CD4-positive, CD25-positive, alpha-beta regulatory T cell (primary cell): ENCODE results near the gene GDF11. TPM values are rescaled to one million over a fixed set of nuclear protein-coding genes. Genes with fewer than 3 reads are reported as not detected.

Source experiments
- ATAC-seq, 2 donors: fragments of 150-1000 bp; cut with Tn5 transposase; one replicate each; pipeline ENCODE4 v1.10.0; 2021; ENCODE audit warnings: low read depth in 2 of 2, moderate number of reproducible peaks in 2 of 2, moderate library complexity in 1 of 2
- DNase-seq, 3 donors: peaks; one replicate each; pipeline versions ENCODE4 v3.0.0 to v3.0.0-alpha.2; 2012 to 2022; ENCODE audit warnings: mixed read lengths in 1 of 3
- H3K27ac ChIP-seq: one replicate; pipeline ENCODE4 v1.7.0; 2013; ENCODE audit warnings: mild to moderate bottlenecking, low read length; ENCODE audit not compliant: insufficient read depth, poor library complexity, severe bottlenecking
- H3K27me3 ChIP-seq: one replicate; pipeline ENCODE4 v1.7.0; 2013; ENCODE audit warnings: low read length; ENCODE audit not compliant: control insufficient read depth, insufficient read depth
- H3K36me3 ChIP-seq: one replicate; pipeline ENCODE4 v1.7.0; 2013; ENCODE audit warnings: mild to moderate bottlenecking, low read length, moderate library complexity; ENCODE audit not compliant: control insufficient read depth, insufficient read depth
- H3K4me1 ChIP-seq: 2 replicates; pipeline ENCODE4 v1.7.0; 2013; ENCODE audit warnings: mild to moderate bottlenecking, low read length; ENCODE audit not compliant: insufficient read depth, control insufficient read depth, poor library complexity, severe bottlenecking
- H3K4me3 ChIP-seq: one replicate; pipeline ENCODE4 v1.7.0; 2013; ENCODE audit warnings: low read depth, mild to moderate bottlenecking, low read length, moderate library complexity
- H3K9me3 ChIP-seq, 2 experiments: 1 replicate in 1 of 2; 2 replicates in 1 of 2; pipeline ENCODE4 v1.7.0; 2013; ENCODE audit warnings: low read length in 2 of 2, mild to moderate bottlenecking in 1 of 2, moderate library complexity in 1 of 2; ENCODE audit not compliant: control insufficient read depth in 2 of 2
- H3K27ac Mint-ChIP-seq, 3 donors: one replicate each; pipeline ENCODE4 v1.8.0; 2020 to 2022; ENCODE audit warnings: mild to moderate bottlenecking in 3 of 3, mixed read lengths in 3 of 3, moderate library complexity in 2 of 3
- H3K27me3 Mint-ChIP-seq: one replicate; pipeline ENCODE4 v1.8.0; 2022; ENCODE audit warnings: mild to moderate bottlenecking, mixed read lengths
- H3K36me3 Mint-ChIP-seq: one replicate; pipeline ENCODE4 v1.8.0; 2020; ENCODE audit warnings: mixed read lengths
- H3K4me1 Mint-ChIP-seq, 4 donors: one replicate each; pipeline ENCODE4 v1.8.0; 2020 to 2022; ENCODE audit warnings: mixed read lengths in 4 of 4, mild to moderate bottlenecking in 1 of 4
- H3K4me3 Mint-ChIP-seq, 4 donors: one replicate each; pipeline ENCODE4 v1.8.0; 2020 to 2022; ENCODE audit warnings: mild to moderate bottlenecking in 4 of 4, mixed read lengths in 4 of 4, moderate library complexity in 3 of 4
- H3K9me3 Mint-ChIP-seq, 7 donors: one replicate each; pipeline ENCODE4 v1.8.0; 2020 to 2022; ENCODE audit warnings: mixed read lengths in 7 of 7, mild to moderate bottlenecking in 3 of 7, moderate library complexity in 2 of 7
- polyA plus RNA-seq, 4 donors: library from polyadenylated mRNA; unstranded; fragments of 300-500 nt; fragmentation: Illumina TruSeq; gene quantifications; one replicate each; pipeline ENCODE4 v1.2.3, GENCODE V29; 2021
- total RNA-seq: library from RNA; stranded (reverse); gene quantifications from one replicate; pipeline ENCODE4 v1.2.3, GENCODE V29; 2022

GDF11 gene
- total and polyA plus RNA-seq, 5 donors from 2014 or later, result 0.56 to 7.4 (median 0.75) TPM

DNA sequence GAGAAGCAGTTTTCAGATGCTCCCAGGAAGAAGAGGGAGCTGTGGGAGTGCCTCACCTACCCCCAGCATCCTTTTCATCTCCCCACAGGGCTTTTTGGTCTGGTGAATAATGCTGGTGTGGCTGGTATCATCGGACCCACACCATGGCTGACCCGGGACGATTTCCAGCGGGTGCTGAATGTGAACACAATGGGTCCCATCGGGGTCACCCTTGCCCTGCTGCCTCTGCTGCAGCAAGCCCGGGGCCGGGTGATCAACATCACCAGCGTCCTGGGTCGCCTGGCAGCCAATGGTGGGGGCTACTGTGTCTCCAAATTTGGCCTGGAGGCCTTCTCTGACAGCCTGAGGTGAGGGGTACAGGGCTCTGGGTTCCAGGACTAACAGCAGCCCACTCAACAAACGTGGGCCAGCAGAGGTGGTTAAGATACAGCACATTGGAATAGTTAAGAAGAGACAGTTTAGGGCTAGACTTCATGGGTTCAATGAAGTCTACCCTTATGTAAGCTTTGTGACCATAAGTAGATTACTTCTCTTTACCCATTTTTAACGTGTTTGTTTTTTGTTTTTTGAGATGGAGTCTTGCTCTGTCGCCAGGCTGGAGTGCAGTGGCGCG is 21.2 kb upstream of the GDF11 start:
- DNase-seq (no peak), ATAC-seq (no peak)
- peaks cover 28% of the 10 kb centered on the region for H3K4me1 ChIP-seq
- peaks cover 0 to 45% (median 27%) of the 10 kb centered on the region in 4 donors for H3K4me1 Mint-ChIP-seq
- no peak overlapping the region for H3K27ac ChIP-seq
- no peak overlapping the region for H3K4me3 ChIP-seq
- no peaks in the 10 kb centered on the region for H3K27me3 Mint-ChIP-seq
- no peaks in the 10 kb centered on the region for H3K9me3 ChIP-seq
- H3K36me3 ChIP-seq, result peaks cover 25% of the 10 kb centered on the region
- peak overlapping the region in 2 of 4 donors; percentile 19 to 43 for H3K4me3 Mint-ChIP-seq
- H3K27me3 ChIP-seq, result no peaks in the 10 kb centered on the region
- peaks cover 7% of the 10 kb centered on the region for H3K36me3 Mint-ChIP-seq
- no peak overlapping the region for H3K27ac Mint-ChIP-seq
- peaks cover 0 to 2% (median 0%) of the 10 kb centered on the region in 7 donors for H3K9me3 Mint-ChIP-seq

DNA sequence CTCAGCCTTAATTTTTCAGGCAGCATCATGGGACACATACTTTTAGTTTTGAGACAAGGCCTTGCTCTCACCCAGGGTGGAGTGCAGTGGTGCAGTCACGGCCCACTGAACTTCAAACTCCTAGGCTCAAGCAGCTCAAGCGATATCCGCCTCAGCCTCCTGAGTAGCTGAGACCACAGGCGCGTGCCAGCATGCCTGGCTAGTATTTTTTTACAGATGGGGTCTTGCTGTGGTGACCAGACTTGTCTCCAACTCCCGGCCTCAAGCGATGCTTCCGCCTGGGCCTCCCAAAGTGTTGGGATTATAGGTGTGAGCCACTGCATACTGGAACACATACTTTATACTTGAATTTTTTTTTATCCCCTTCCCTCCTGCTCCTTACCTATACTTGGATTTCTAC is 20.0 kb upstream of the GDF11 start:
- no peaks in the 10 kb centered on the region for H3K9me3 ChIP-seq
- Mint-ChIP-seq H3K36me3 (peaks cover 7% of the 10 kb centered on the region), H3K27me3 (no peaks in the 10 kb centered on the region), H3K4me1 (peaks cover 0 to 42% (median 22%) of the 10 kb centered on the region in 4 donors), H3K27ac (no peak overlapping the region), H3K9me3 (peaks cover 0 to 2% (median 0%) of the 10 kb centered on the region in 7 donors), H3K4me3 (peak overlapping the region in 2 of 4 donors; percentile 10 to 29)
- H3K27me3 ChIP-seq, result no peaks in the 10 kb centered on the region
- no peak for ATAC-seq
- H3K36me3 ChIP-seq, result peaks cover 25% of the 10 kb centered on the region
- peaks cover 28% of the 10 kb centered on the region for H3K4me1 ChIP-seq
- H3K27ac ChIP-seq, result no peak overlapping the region
- no peak overlapping the region for H3K4me3 ChIP-seq
- DNase-seq, result no peak

DNA sequence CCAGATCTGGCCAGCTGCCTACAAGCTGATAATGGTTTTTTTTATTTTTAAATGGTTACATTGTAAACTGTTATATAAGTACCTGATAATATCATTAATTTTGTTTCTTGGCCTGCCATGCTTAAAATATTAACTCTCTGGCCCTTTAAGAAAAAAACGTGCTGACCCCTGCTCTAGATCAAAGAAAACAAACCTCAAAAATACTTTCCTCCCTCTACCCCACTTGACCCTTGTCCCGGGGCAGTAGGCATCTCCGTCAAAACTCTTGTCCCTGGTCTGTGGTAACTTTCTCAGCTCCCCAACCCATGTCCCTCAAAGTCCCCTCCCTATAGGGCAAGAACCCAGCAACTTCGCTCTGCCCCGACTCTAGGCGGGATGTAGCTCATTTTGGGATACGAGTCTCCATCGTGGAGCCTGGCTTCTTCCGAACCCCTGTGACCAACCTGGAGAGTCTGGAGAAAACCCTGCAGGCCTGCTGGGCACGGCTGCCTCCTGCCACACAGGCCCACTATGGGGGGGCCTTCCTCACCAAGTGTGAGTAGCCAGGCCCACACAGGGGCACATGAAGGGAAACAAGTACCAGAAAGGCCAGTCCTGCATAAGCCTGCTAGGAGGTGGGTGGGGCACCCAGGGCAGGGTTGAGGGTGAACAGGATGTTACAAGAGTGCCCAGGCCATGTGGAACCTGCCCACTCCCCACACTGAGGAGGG is 19.3 kb upstream of the GDF11 start:
- no peak for ATAC-seq
- Histone ChIP-seq H3K27me3 (no peaks in the 10 kb centered on the region), H3K4me1 (peaks cover 25% of the 10 kb centered on the region), H3K4me3 (no peak overlapping the region), H3K36me3 (peaks cover 23% of the 10 kb centered on the region), H3K9me3 (no peaks in the 10 kb centered on the region), H3K27ac (no peak overlapping the region)
- H3K36me3 Mint-ChIP-seq, result peaks cover 4% of the 10 kb centered on the region
- peak overlapping the region in 1 of 4 donors; percentile 29 for H3K4me3 Mint-ChIP-seq
- H3K27me3 Mint-ChIP-seq, result no peaks in the 10 kb centered on the region
- peaks cover 0 to 2% (median 0%) of the 10 kb centered on the region in 7 donors for H3K9me3 Mint-ChIP-seq
- H3K4me1 Mint-ChIP-seq, result peaks cover 0 to 35% (median 18%) of the 10 kb centered on the region in 4 donors
- DNase-seq, result no peak
- H3K27ac Mint-ChIP-seq, result no peak overlapping the region

DNA sequence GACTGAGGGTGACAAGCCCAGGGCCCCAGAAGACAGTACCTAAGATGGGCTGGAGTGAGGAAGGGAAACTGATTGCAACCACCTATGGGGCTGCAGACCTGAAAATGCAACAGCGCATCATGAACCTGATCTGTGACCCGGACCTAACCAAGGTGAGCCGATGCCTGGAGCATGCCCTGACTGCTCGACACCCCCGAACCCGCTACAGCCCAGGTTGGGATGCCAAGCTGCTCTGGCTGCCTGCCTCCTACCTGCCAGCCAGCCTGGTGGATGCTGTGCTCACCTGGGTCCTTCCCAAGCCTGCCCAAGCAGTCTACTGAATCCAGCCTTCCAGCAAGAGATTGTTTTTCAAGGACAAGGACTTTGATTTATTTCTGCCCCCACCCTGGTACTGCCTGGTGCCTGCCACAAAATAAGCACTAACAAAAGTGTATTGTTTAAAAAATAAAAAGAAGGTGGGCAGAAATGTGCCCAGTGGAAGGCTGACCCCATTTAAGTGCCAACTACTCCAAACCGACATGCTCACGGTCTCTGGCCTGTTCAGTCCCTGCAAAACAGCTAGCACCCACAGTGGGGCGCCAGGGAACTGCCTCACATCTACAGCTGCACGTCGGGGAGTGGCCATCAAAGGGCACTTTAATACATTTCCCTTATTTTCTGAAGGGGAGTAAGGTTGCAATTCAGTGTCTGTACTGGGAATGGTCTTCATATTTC is 18.5 kb upstream of the GDF11 start:
- ATAC-seq (peak; percentile 62 to 68), DNase-seq (peak; percentile 50 to 79 (median 60))
- Mint-ChIP-seq H3K4me1 (peaks cover 0 to 34% (median 18%) of the 10 kb centered on the region in 4 donors), H3K36me3 (peaks cover 4% of the 10 kb centered on the region), H3K27me3 (no peaks in the 10 kb centered on the region), H3K4me3 (peak overlapping the region in 2 of 4 donors; percentile 16 to 55), H3K9me3 (peaks cover 0 to 2% (median 0%) of the 10 kb centered on the region in 7 donors), H3K27ac (peak overlapping the region in 2 of 3 donors; percentile 37 to 63)
- Histone ChIP-seq H3K4me3 (no peak overlapping the region), H3K36me3 (peaks cover 16% of the 10 kb centered on the region), H3K27ac (peak overlapping the region; percentile 23), H3K27me3 (no peaks in the 10 kb centered on the region), H3K9me3 (no peaks in the 10 kb centered on the region), H3K4me1 (peaks cover 28% of the 10 kb centered on the region)

DNA sequence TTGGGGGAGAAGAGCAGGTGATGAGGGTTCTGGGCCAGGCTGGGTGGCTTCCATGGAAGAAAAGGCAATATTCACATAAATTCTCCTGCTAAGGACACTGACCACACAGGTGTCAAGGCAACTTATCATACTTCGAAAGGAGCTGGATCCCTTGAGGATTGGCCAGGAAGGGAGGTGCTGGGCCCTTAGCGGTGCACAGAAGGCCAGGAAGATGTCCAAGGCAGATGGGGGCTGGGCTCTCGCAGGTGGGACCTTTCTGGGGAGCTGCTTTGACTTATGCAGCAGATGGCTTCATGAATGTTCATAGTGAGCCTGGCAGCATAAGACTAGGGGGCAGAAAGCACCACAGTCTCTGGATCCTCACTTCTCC is 18.0 kb upstream of the GDF11 start:
- Histone ChIP-seq H3K9me3 (no peaks in the 10 kb centered on the region), H3K36me3 (peaks cover 11% of the 10 kb centered on the region), H3K4me1 (peaks cover 33% of the 10 kb centered on the region), H3K27me3 (no peaks in the 10 kb centered on the region), H3K27ac (no peak overlapping the region), H3K4me3 (no peak overlapping the region)
- H3K4me3 Mint-ChIP-seq, result peak overlapping the region in 2 of 4 donors; percentile 16 to 75
- peaks cover 0 to 2% (median 0%) of the 10 kb centered on the region in 7 donors for H3K9me3 Mint-ChIP-seq
- H3K36me3 Mint-ChIP-seq, result peaks cover 4% of the 10 kb centered on the region
- peak overlapping the region in 2 of 3 donors; percentile 37 to 63 for H3K27ac Mint-ChIP-seq
- ATAC-seq, result no peak
- no peaks in the 10 kb centered on the region for H3K27me3 Mint-ChIP-seq
- H3K4me1 Mint-ChIP-seq, result peaks cover 3 to 38% (median 22%) of the 10 kb centered on the region in 4 donors
- no peak for DNase-seq

DNA sequence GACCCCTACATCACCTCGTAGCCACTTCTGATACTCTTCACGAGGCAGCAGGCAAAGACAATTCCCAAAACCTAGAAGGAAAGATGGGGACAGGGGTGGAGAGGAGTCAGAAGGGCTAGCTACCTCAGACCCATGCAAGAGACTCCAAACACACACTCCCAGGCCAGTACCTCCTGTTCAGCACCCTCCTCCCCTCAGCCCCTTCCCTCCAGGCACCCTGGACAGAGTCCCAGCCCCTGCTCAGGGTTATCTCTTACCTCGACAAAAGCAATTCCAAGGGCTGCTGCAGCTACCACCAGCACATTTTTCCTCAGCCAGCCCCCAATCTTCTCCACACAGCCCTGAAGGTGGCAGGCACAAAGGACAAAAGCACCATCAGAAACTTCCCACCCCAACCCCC is 17.4 kb upstream of the GDF11 start:
- H3K9me3 ChIP-seq, result no peaks in the 10 kb centered on the region
- no peak for ATAC-seq
- H3K4me1 ChIP-seq, result peaks cover 39% of the 10 kb centered on the region
- Mint-ChIP-seq H3K36me3 (peaks cover 4% of the 10 kb centered on the region), H3K27me3 (no peaks in the 10 kb centered on the region), H3K4me3 (peak overlapping the region in 3 of 4 donors; percentile 62 to 77 (median 75)), H3K9me3 (peaks cover 0 to 2% (median 0%) of the 10 kb centered on the region in 7 donors), H3K27ac (peak overlapping the region in 2 of 3 donors; percentile 9 to 15), H3K4me1 (peaks cover 6 to 44% (median 29%) of the 10 kb centered on the region in 4 donors)
- peaks cover 8% of the 10 kb centered on the region for H3K36me3 ChIP-seq
- no peak overlapping the region for H3K27ac ChIP-seq
- H3K27me3 ChIP-seq, result no peaks in the 10 kb centered on the region
- no peak for DNase-seq
- H3K4me3 ChIP-seq, result no peak overlapping the region

DNA sequence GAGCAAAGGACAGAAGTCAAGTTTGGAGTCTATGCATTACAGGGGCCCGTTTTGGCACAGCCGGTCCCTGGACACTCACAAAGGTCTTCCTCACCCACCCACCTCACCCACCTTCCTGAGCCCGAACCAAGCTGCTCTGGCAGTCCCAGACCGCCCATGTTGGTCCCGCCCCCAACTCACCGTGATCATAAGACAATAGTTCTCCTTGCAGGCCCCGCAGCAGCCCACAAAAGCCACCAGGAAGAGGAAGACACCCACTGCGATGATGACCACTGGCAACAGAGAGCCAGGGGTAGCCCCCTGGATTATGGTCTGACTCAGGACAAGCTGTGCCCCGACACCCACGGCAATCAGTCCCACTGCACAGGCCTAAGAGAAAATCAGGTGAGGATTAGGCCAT is 16.0 kb upstream of the GDF11 start:
- Histone ChIP-seq H3K27ac (no peak overlapping the region), H3K9me3 (no peaks in the 10 kb centered on the region), H3K4me1 (peaks cover 42% of the 10 kb centered on the region), H3K4me3 (no peak overlapping the region), H3K27me3 (no peaks in the 10 kb centered on the region), H3K36me3 (peaks cover 4% of the 10 kb centered on the region)
- DNase-seq, result no peak
- peaks cover 0 to 2% (median 0%) of the 10 kb centered on the region in 7 donors for H3K9me3 Mint-ChIP-seq
- no peaks in the 10 kb centered on the region for H3K27me3 Mint-ChIP-seq
- no peak for ATAC-seq
- H3K36me3 Mint-ChIP-seq, result peaks cover 4% of the 10 kb centered on the region
- peak overlapping the region; percentile 89 to 93 (median 90) for H3K27ac Mint-ChIP-seq
- peaks cover 6 to 48% (median 32%) of the 10 kb centered on the region in 4 donors for H3K4me1 Mint-ChIP-seq
- H3K4me3 Mint-ChIP-seq, result peak overlapping the region; percentile 77 to 92 (median 84)
